ENCODE measurements around the gene MMP28.

The MMP28 gene

GRCh38 chr17:35801583-35802224, 6.3 kb upstream of the MMP28 start:
- H3K27me3 ChIP-seq (ENCODE audit: insufficient read depth, poor library complexity, severe bottlenecking), result no peaks in the 10 kb centered on the region
- ATAC-seq (ENCODE audit: low read depth), result no peak
- no peak for DNase-seq (ENCODE audit: low spot score)
- H3K27ac ChIP-seq (ENCODE audit: poor library complexity, severe bottlenecking), result no peak overlapping the region
- TF ChIP-seq CTCF (IDR thresholded peaks at IDR 0.05; ENCODE audit: poor library complexity, severe bottlenecking), result no peak
- no peaks in the 10 kb centered on the region for H3K9me3 ChIP-seq (ENCODE audit: severe bottlenecking)
- peaks cover 11% of the 10 kb centered on the region for H3K4me1 ChIP-seq (ENCODE audit: insufficient read depth, poor library complexity, severe bottlenecking)
- no peak overlapping the region for H3K4me3 ChIP-seq (ENCODE audit: severe bottlenecking)
- H3K36me3 ChIP-seq (ENCODE audit: low read depth), result no peaks in the 10 kb centered on the region

GRCh38 chr17:35799942-35800341, 4.5 kb upstream of the MMP28 start:
- no peak for TF ChIP-seq CTCF (IDR thresholded peaks at IDR 0.05; ENCODE audit: poor library complexity, severe bottlenecking)
- peak; percentile 74 for DNase-seq (ENCODE audit: low spot score)
- no peaks in the 10 kb centered on the region for H3K27me3 ChIP-seq (ENCODE audit: insufficient read depth, poor library complexity, severe bottlenecking)
- no peaks in the 10 kb centered on the region for H3K36me3 ChIP-seq (ENCODE audit: low read depth)
- H3K27ac ChIP-seq (ENCODE audit: poor library complexity, severe bottlenecking), result peak overlapping the region; percentile 1
- H3K9me3 ChIP-seq (ENCODE audit: severe bottlenecking), result no peaks in the 10 kb centered on the region
- H3K4me3 ChIP-seq (ENCODE audit: severe bottlenecking), result no peak overlapping the region
- peak; percentile 40 for ATAC-seq (ENCODE audit: low read depth)
- peaks cover 16% of the 10 kb centered on the region for H3K4me1 ChIP-seq (ENCODE audit: insufficient read depth, poor library complexity, severe bottlenecking)

- Histone ChIP-seq H3K27me3 (ENCODE audit: insufficient read depth, poor library complexity, severe bottlenecking) (no peaks in the 10 kb centered on the region), H3K4me1 (ENCODE audit: insufficient read depth, poor library complexity, severe bottlenecking) (peaks cover 16% of the 10 kb centered on the region), H3K4me3 (ENCODE audit: severe bottlenecking) (no peak overlapping the region), H3K9me3 (ENCODE audit: severe bottlenecking) (no peaks in the 10 kb centered on the region), H3K36me3 (ENCODE audit: low read depth) (no peaks in the 10 kb centered on the region), H3K27ac (ENCODE audit: poor library complexity, severe bottlenecking) (no peak overlapping the region)
- ATAC-seq (ENCODE audit: low read depth), result no peak
- DNase-seq (ENCODE audit: low spot score), result no peak
- TF ChIP-seq CTCF (IDR thresholded peaks at IDR 0.05; ENCODE audit: poor library complexity, severe bottlenecking), result no peak
Observed at GRCh38 chr17:35797918-35798317, 2.5 kb upstream of the MMP28 start.

GRCh38 chr17:35797370-35797769, 1.9 kb upstream of the MMP28 start:
- peaks cover 19% of the 10 kb centered on the region for H3K4me1 ChIP-seq (ENCODE audit: insufficient read depth, poor library complexity, severe bottlenecking)
- no peak for ATAC-seq (ENCODE audit: low read depth)

More at GRCh38 chr17:35797370-35797769, 1.9 kb upstream of the MMP28 start:
- Histone ChIP-seq H3K27ac (ENCODE audit: poor library complexity, severe bottlenecking) (no peak overlapping the region), H3K36me3 (ENCODE audit: low read depth) (no peaks in the 10 kb centered on the region), H3K27me3 (ENCODE audit: insufficient read depth, poor library complexity, severe bottlenecking) (no peaks in the 10 kb centered on the region), H3K4me3 (ENCODE audit: severe bottlenecking) (no peak overlapping the region), H3K9me3 (ENCODE audit: severe bottlenecking) (no peaks in the 10 kb centered on the region)
- no peak for DNase-seq (ENCODE audit: low spot score)
- no peak for TF ChIP-seq CTCF (IDR thresholded peaks at IDR 0.05; ENCODE audit: poor library complexity, severe bottlenecking)
